PFSK-1 (cell line): ENCODE data around the gene TXNDC16.

ENCODE experiments used
- FOXP2 ChIP-seq: optimal IDR thresholded peaks from 2 replicates; pipeline ENCODE3; 2011; ENCODE audit warnings: borderline replicate concordance, control low read depth, inconsistent platforms; ENCODE audit not compliant: insufficient read depth; ENCODE audit errors: extremely low read length, extremely low read depth
- POLR2AphosphoS5 ChIP-seq: IDR thresholded peaks from 2 replicates; pipeline ENCODE4 v1.6.1; 2012; ENCODE audit warnings: low read depth, mild to moderate bottlenecking, control low read depth, low read length, moderate library complexity
- SIN3A ChIP-seq: IDR thresholded peaks from 2 replicates; pipeline ENCODE4 v1.6.1; 2012; ENCODE audit warnings: mild to moderate bottlenecking, low read length, moderate library complexity, borderline replicate concordance; ENCODE audit not compliant: insufficient read depth
- TAF1 ChIP-seq: IDR thresholded peaks from 2 replicates; pipeline ENCODE4 v1.6.1; 2012; ENCODE audit warnings: low read length, control low read depth, borderline replicate concordance; ENCODE audit not compliant: insufficient read depth
- TF ChIP-seq, protein P1 (sequence below), 2 experiments: IDR thresholded peaks; 2 replicates each; pipeline versions ENCODE4 v1.6.1 to v1.8.0; 2011 to 2012; ENCODE audit warnings: low read depth in 2 of 2, low read length in 2 of 2, control low read depth in 1 of 2, inconsistent platforms in 1 of 2, mild to moderate bottlenecking in 1 of 2, moderate library complexity in 1 of 2; ENCODE audit not compliant: insufficient read depth in 1 of 2

TXNDC16 gene

GRCh38 chr14:52447236-52447635 lies 105.1 kb downstream of the TXNDC16 start:
- TF ChIP-seq TAF1 (no peak), SIN3A (no peak), FOXP2 (no peak), POLR2AphosphoS5 (no peak)
- TF ChIP-seq, protein P1, sequence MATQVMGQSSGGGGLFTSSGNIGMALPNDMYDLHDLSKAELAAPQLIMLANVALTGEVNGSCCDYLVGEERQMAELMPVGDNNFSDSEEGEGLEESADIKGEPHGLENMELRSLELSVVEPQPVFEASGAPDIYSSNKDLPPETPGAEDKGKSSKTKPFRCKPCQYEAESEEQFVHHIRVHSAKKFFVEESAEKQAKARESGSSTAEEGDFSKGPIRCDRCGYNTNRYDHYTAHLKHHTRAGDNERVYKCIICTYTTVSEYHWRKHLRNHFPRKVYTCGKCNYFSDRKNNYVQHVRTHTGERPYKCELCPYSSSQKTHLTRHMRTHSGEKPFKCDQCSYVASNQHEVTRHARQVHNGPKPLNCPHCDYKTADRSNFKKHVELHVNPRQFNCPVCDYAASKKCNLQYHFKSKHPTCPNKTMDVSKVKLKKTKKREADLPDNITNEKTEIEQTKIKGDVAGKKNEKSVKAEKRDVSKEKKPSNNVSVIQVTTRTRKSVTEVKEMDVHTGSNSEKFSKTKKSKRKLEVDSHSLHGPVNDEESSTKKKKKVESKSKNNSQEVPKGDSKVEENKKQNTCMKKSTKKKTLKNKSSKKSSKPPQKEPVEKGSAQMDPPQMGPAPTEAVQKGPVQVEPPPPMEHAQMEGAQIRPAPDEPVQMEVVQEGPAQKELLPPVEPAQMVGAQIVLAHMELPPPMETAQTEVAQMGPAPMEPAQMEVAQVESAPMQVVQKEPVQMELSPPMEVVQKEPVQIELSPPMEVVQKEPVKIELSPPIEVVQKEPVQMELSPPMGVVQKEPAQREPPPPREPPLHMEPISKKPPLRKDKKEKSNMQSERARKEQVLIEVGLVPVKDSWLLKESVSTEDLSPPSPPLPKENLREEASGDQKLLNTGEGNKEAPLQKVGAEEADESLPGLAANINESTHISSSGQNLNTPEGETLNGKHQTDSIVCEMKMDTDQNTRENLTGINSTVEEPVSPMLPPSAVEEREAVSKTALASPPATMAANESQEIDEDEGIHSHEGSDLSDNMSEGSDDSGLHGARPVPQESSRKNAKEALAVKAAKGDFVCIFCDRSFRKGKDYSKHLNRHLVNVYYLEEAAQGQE (IDR thresholded peaks at IDR 0.05; ENCODE audit: insufficient read depth in 1 of 2, low read depth in 2 of 2, low read length in 2 of 2): no peak

DNA sequence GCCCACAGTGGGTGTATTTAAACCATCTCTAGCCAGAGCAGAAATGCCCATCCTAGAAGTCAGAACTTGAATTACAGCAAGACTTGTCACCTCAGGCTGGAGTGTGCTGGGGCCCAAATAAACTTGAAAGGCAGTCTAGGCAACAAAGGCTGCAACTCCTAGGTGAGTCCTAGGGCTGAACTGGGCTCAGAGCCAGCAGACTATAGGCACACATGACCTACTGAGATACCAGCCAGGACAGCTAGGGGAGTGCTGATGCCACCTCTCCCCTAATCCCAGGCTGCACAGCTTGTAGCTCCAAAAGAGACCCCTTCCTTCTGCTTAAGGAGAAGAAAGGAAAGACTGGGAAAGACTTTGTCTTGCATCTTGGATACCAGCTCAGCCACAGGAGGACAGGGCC lies 106.0 kb downstream of the TXNDC16 start:
- TF ChIP-seq, protein P1 (IDR thresholded peaks at IDR 0.05; ENCODE audit: insufficient read depth in 1 of 2, low read depth in 2 of 2, low read length in 2 of 2): no peak
- TF ChIP-seq TAF1 (no peak), SIN3A (no peak), POLR2AphosphoS5 (no peak), FOXP2 (no peak)

- TF ChIP-seq POLR2AphosphoS5 (no peak), TAF1 (no peak), SIN3A (no peak), FOXP2 (no peak)
- TF ChIP-seq, protein P1 (IDR thresholded peaks at IDR 0.05; ENCODE audit: insufficient read depth in 1 of 2, low read depth in 2 of 2, low read length in 2 of 2): no peak
Observed at GRCh38 chr14:52443506-52443905, 108.8 kb downstream of the TXNDC16 start.

GRCh38 chr14:52442602-52443001 lies 109.7 kb downstream of the TXNDC16 start:
- no peak for TF ChIP-seq TAF1
- no peak for TF ChIP-seq SIN3A
- no peak for TF ChIP-seq POLR2AphosphoS5
- TF ChIP-seq, protein P1 (IDR thresholded peaks at IDR 0.05; ENCODE audit: insufficient read depth in 1 of 2, low read depth in 2 of 2, low read length in 2 of 2): no peak
- no peak for TF ChIP-seq FOXP2

DNA sequence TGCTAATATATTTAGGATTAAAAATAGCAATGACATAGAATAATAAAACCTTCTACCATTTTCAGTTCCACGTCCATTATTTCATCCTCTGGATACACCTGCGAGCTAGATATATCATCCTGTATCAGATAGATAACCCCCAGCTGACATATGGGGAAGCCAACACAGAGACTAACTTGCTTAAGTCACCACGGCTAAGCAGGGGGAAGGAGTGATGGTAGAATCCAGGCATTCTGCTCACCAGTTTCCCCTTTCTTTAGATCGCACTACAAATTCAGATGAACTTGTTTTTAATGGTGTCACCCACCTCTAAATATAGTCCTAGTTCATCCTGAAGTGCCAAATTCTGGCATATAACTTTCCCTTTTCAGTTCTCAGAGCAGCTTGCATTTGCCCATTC lies 110.1 kb downstream of the TXNDC16 start:
- TF ChIP-seq, protein P1 (IDR thresholded peaks at IDR 0.05; ENCODE audit: insufficient read depth in 1 of 2, low read depth in 2 of 2, low read length in 2 of 2): no peak
- TF ChIP-seq TAF1: no peak
- no peak for TF ChIP-seq SIN3A
- no peak for TF ChIP-seq FOXP2
- TF ChIP-seq POLR2AphosphoS5: no peak
